HG02885 (cell line): Measurements from ENCODE around the gene CSGALNACT2.
"Not testable (repeated sequence)": the region's sequence is repeated elsewhere in the genome, so short reads cannot be mapped to it uniquely, and the experiment has no call there.

Experiments used
- ATAC-seq: cut with Tn5 transposase; IDR thresholded peaks from one replicate; pipeline ENCODE4 v1.9.1; 2021; ENCODE audit warnings: mild to moderate bottlenecking; ENCODE audit not compliant: unreplicated experiment, poor library complexity

CSGALNACT2 gene, protein sequence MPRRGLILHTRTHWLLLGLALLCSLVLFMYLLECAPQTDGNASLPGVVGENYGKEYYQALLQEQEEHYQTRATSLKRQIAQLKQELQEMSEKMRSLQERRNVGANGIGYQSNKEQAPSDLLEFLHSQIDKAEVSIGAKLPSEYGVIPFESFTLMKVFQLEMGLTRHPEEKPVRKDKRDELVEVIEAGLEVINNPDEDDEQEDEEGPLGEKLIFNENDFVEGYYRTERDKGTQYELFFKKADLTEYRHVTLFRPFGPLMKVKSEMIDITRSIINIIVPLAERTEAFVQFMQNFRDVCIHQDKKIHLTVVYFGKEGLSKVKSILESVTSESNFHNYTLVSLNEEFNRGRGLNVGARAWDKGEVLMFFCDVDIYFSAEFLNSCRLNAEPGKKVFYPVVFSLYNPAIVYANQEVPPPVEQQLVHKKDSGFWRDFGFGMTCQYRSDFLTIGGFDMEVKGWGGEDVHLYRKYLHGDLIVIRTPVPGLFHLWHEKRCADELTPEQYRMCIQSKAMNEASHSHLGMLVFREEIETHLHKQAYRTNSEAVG

DNA sequence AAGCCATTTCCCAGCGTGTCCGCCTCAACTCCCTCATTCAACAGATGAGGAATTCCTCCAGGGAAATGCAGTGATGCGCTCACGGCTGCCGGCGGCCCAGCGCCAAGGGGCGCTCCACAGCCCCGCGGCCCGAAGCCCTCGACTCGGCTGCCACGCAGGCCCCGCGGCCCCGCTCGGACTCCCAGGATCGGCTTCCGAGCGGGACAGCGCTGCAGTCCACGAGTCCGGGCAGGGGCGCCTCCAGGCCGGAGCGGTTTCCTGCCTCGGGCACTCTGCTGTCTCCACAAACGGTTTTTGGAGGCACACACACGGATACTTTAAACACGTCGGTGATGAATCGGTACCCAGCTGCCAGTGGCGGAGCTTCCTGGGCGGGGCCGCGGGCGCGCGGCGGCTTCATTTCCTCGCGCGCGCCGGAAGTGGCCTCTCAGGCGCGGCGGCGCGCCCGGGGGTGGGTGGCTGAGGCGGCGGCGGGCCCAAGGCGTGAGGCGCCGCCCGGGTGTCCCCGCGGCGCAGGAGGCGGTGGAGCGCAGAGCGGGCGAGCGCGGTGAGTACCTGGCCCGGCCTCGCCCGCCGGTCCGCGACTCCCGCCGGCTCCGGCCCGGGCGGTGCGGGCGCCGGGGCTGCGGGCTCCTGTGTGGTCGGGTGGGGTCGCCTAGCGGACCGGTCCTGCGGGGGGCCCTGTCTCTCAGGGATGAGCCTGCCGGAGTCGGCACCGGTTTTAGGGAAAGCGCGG lies at the start of gene CSGALNACT2:
TSS of gene CSGALNACT2 (plus strand) at position 425 of the 736 bp plus-strand sequence. CDS start 16,705 bp downstream, outside the sequence.
- ATAC-seq = peak; percentile 77

DNA sequence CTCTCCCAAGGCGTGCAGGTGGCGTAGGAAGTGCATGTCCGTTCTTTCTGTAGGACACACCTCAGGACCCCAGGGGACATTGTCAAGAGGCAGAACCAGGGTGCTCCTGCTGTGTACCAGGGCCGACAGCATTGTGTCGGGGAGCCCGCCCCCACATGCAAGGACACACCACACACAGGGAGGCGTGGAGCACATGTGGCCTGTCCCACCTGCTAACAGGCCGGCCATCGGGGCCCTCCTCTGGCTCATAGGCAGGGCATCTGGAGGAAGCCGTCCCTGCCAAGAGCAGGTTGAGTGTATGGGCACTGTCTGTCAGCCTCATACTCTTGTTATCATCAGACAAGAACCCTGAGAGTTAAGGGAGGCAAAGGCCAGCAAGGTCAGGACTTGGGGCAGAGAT lies 48.7 kb upstream of the CSGALNACT2 start:
- no peak for ATAC-seq

DNA sequence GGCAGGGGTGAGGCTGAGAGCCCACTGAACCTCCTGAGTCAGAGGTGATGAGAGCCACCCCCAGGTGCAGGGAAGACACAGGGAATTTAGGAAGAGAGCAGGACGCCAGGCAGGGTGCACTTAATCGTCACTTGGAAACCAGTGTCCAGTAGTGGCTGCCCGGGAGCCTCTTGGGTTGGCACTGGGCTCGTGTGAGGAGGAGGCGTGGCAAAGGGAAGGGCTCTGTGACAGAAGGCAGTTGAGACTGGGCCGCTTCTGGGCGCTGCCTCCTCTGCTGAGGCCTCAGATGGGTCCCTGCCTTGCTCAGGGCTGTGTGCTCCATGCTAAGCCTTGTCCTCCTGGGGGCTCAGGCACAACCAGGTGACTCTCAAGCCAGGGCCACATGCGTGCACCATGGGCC lies 48.1 kb upstream of the CSGALNACT2 start:
- no peak for ATAC-seq

DNA sequence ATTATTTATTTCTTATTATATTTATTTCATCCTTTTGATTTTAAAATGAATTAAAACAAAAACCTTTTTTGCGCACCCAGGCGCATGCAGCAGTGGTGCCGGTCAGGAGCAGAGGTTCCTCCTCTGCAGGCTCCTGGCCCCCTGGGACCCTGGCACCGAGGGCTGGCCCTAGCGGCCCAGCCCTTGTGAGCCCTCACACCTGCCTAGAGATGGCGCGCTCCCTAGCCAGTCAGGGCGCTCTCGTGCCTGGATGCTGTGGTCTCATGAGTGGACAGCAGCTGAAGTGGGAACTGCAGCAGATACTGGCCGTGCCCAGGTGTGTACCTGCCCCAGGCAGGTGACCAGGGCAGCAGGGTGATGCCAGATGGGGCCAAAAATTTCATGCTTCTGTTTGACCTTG lies 47.6 kb upstream of the CSGALNACT2 start:
- ATAC-seq = no peak

DNA sequence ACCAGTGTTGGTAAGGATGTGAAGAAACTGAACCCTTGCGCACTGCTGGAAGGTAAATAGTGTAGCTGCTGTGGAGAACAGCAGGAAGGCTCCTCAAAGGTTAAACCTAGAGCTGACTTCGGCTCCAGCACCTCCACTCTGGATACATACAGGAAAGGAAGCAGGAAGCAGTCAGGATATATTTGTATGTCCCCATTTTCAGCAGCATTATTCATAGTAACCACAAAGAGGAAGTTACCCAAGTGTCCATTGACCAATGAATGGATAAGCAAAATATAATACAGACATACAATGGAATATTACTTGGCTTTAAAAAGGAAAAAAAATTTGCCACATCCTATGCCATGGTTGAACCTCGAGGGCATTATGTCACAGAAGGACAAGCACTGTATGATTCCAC lies 46.4 kb upstream of the CSGALNACT2 start:
- ATAC-seq = no peak

DNA sequence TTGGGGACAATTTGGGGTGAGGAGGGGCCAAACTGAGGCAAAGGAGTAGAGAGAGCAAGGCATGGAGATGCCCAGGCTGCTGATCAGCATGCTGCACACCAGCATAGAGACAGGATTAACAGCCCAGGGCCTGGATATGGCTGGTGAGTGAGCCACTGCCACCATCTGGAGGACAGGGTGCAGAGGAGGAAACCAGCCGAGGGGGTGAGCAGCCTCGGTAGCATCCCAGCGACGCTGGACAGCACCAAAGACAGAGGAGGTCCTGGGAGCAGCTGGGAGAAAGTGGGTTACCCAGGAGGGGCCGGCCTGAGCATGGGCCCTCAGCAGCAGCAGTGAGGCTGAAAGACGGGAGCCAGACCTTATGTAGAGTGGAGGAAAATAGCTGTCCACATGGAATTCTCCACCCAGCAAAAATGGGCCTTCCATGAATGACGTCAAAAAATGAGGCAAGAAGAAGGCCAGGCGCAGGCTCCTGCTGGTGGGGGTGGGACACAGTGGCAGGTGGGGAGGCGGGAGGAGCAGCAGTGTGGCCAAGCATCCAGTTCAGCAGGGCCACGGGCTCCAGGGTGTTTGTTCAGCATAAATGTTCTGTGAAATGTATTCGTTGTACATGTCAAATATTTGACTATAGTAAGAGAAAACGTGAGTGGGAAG lies 44.7 kb upstream of the CSGALNACT2 start:
- no peak for ATAC-seq

DNA sequence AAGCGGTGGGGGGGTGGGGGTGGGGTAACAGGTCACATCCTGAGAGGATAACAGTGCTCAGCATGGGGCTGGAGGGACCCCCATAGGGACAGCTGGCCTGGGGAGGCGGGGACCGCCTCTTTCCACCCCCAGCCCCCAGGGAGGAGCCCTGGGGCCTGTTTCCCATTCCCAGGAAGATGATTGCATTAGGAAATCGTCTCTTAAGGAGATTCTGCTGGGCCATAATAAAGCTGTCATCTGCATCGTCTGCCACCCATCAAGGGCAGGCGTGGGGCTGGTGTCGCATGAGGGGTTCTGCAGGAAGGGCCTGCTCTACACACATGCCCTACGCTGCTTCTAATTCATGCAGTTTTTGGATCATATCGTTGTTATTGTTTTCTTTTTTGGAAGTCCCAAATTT lies 44.2 kb upstream of the CSGALNACT2 start:
- ATAC-seq = no peak

DNA sequence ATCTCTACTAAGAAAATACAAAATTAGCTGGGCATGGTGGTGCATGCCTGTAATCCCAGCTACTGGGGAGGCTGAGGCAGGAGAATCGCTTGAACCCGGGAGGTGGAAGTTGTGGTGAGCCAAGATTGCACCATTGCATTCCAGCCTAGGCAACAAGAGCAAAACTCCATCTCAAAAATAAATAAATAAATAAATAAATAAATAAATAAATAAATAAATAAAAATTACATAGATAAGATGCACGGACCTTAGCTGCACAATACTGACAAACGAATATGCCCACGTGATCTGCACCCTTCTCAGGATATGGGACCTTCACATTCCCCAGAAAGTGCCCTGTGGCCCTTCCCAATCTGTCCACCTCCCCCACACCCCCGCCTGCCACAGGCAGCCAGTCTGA lies 38.9 kb upstream of the CSGALNACT2 start:
- ATAC-seq = not testable (repeated sequence)

DNA sequence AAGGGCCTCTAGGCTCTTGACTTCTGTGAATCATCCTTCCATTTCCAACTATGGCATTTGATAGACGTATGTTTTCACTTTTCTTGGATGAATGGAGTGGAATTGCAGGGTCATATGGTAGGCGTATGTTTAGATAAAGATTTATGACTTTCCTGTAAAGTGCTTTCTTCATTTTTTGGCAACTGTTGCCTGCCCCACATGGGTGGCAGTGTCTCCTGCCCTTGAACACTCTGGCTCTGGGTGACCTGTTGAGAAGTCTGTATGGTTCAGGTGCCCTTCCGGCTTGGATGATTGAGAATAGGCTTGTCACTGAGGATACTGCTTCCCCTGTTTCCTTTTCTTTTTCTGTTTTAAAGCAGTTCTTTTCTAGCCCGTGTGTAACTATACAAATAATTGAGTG lies 38.3 kb upstream of the CSGALNACT2 start:
- no peak for ATAC-seq

DNA sequence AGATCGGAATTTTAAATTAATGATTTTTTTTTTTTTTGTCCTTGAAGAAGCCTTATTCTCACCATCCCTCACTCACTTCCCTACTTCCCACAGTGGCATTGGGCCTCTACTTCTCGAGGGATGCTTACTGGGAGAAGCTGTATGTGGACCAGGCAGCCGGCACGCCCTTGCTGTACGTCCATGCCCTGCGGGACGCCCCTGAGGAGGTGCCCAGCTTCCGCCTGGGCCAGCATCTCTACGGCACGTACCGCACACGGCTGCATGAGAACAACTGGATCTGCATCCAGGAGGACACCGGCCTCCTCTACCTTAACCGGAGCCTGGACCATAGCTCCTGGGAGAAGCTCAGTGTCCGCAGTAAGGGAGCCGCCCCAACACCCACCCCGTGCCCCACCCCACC lies 37.9 kb upstream of the CSGALNACT2 start:
- no peak for ATAC-seq

DNA sequence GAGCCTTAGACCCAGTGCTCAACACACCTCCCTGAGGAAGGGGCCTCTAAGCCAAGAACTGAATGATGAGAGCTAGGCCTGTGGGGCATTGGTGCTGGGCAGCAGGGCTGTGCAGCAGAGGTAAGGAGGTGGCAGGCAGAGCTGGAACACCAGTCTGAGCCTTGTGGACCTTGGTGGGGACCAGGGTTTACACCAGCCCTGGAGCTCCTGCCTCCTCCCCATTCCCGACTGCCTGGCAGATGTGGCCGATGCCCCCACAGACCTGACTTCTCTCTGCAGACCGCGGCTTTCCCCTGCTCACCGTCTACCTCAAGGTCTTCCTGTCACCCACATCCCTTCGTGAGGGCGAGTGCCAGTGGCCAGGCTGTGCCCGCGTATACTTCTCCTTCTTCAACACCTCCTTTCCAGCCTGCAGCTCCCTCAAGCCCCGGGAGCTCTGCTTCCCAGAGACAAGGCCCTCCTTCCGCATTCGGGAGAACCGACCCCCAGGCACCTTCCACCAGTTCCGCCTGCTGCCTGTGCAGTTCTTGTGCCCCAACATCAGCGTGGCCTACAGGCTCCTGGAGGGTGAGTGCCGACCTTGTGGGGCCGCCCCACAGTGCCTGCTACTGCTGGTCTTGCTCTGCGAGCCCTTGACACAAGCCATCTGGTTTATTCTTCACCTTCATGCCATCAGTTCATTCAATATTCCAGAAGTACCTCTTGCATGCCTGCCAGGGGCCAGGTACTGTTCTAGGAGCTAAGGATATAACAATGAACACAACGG lies 36.0 kb upstream of the CSGALNACT2 start:
- no peak for ATAC-seq

DNA sequence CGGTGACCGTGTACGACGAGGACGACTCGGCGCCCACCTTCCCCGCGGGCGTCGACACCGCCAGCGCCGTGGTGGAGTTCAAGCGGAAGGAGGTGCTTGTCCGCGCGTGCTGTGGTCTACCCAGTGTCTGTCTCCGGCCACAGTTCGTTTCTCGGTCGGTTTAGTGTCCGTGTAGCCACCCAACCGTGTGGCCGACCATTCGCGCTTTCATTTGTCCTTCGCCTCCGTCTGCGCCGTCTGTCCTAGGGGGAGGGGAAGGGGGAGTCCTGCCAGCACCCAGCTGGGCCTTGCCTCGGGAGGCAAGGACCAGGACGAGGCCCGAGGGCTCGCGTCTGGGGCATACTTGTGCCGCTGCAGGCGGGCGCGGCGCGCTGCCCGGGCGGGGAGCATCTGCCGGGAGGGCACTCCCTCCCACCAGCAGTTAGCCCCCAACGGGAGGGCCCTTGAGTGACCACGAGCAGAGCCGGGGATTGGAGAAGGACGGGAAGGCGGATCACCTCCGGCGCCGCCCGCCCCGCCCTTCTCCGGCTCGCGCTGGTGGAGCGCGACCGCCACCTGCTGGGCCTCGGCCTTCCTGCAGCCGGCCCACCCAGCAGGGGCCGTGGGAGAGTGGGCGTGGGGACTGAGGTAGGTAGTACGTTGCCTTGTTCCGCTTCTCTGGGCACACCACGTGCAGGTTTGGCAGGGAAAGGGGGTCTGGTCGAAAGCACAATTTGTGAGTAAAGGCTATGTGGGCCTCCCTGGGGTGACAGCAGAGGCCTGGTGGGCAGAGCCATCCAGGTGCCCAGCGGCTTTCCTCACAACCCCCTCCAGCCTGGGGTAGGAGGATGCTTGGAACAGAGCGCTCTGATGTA lies 32.9 kb upstream of the CSGALNACT2 start:
- peak; percentile 91 for ATAC-seq

DNA sequence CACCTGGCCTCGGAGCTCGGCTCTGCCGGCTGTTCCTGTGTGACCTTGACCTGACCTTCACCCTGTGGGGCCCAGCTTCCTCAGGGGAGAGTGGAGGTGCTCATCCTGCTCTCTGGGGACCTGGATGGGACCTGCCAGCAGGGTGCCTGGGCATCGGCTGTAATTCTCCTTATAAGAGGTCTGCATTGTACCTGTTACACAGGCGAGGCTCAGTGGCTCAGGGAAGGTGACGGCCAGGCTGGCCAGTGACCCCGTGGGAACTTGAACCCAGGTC lies 32.4 kb upstream of the CSGALNACT2 start:
- no peak for ATAC-seq

DNA sequence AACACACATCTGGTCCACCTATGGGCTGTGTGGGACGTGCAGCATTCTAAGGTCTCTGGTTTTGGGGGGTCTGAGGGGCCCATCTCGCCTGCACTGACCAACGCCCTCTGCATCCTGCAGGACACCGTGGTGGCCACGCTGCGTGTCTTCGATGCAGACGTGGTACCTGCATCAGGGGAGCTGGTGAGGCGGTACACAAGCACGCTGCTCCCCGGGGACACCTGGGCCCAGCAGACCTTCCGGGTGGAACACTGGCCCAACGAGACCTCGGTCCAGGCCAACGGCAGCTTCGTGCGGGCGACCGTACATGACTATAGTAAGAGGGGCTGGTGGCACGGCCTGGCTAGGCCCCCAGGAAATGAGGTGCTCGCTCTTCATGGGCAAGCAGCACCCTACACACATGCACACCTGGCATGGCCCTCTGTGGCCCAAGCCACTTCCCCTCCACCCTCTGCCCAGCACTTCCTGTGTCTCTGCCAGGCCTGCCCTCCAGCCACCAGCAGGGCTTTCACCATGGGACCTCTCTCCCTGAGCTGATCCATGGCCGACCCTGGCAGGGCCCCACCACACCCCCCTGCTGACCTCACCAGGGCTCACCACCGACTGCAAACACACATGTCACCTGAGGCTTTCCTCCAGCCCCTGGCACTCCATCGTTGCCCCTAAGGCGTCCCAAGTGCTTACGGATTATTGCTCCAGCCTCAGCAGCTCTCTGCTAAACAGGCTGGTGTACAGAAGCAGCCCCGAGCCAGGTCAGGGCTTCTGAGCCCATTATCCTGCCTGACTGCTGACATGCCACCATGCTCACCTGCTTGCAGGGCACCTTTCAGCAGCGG lies 31.8 kb upstream of the CSGALNACT2 start:
- ATAC-seq = no peak

DNA sequence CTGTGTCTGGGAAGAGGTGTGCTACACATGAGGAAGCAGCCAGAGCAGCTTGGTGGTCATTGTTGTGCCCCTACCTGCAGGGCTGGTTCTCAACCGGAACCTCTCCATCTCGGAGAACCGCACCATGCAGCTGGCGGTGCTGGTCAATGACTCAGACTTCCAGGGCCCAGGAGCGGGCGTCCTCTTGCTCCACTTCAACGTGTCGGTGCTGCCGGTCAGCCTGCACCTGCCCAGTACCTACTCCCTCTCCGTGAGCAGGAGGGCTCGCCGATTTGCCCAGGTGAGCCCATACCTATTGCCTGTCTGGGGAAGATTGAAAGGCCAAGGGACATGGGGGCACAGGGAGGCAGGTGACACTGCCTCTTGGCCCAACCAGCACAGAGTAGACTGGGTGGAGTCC lies 29.3 kb upstream of the CSGALNACT2 start:
- no peak for ATAC-seq

DNA sequence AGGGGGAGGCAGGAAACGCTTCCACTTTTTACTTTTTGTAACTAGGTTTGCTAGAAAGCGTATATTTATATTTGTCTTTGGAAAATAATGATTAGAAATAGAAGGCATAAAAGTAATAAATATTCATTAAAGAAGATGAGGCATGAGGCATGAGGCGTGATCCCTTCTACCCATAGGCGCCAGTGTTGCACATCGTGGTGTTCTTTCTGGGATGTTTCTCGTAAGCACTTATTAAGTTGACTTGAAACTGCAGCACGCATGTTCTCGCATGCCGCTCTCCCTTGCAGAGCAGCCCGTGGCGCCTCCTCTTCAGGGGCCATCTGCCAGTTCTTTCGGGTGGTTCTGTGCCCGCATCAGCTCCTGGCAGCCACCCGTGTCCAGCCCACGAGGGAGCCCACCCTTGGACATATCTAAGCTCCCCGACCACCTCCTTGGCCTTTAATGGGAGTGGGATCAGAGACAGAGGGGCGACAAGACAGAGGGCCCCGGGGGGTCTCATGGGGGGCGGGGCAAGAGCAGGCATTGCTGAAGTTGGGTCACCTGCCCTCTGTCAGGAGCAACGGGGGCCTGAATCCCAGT lies 28.5 kb upstream of the CSGALNACT2 start:
- no peak for ATAC-seq

DNA sequence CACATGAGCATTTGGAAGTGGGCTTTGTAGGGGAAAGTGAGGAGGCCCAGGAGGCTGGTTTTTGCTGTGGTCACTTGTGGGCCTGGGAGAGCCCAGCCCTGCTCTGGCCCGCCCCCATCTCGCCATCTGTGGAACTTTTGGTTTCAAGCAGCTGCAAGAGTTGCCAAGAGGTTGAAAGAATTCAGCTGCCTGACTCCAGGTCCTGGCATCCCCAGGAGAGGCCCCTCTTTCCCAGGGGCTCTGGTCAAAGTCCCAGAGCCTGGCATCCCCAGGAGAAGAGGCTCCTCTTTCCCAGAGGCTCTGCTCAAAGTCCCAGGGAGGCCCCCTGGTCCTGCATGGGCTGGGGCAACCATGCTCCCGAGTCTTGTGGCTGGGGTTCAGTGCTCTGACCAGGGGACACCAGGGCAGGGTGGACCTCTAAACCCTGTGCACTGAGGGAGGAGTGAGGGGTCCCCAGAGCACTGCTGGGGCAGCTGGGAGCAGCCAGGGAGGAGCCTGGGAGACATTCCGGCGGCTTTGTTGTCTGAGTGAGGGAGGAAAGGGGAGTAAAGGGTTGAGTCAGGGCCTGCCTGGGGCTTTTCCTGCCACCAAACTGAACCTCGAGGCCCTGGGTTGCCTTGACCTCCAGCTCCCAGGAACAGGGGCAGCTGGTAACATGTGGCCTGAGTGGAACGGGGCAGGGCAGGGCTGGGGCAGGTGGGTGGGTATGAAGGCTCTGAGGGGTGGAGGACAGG lies 27.7 kb upstream of the CSGALNACT2 start:
- ATAC-seq = peak; percentile 74

DNA sequence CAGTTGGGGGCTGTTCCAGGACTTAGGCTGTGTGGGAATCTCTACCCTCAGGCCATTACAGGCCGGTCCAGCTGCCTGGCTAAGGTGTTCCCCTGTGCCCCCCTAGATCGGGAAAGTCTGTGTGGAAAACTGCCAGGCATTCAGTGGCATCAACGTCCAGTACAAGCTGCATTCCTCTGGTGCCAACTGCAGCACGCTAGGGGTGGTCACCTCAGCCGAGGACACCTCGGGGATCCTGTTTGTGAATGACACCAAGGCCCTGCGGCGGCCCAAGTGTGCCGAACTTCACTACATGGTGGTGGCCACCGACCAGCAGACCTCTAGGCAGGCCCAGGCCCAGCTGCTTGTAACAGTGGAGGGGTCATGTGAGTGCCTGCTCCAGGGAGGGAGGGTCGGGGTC lies 27.1 kb upstream of the CSGALNACT2 start:
- no peak for ATAC-seq
